Measurements from ENCODE around the gene FKBP2.

FKBP2 gene

GRCh38 chr11:64265176-64266160 lies 24.6 kb downstream of the FKBP2 start:
- no peak for DNase-seq

DNA sequence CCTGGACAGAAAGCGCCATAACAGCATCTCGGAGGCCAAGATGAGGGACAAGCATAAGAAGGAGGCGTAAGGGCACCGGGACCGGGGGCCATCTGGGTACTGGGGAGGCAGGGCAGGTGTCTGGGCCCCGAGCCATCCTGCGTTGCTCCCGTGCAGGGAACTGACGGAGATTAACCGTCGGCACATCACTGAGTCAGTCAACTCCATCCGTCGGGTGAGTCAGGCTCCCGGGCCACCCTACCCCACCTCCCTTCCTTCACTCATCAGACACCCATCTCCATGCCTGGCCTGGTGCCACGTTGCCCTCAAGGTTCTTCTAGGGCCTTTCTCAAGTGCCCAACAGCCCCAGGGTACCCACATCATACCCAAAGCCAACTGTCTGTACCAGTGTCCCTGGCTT lies 25.4 kb downstream of the FKBP2 start:
- DNase-seq = no peak

DNA sequence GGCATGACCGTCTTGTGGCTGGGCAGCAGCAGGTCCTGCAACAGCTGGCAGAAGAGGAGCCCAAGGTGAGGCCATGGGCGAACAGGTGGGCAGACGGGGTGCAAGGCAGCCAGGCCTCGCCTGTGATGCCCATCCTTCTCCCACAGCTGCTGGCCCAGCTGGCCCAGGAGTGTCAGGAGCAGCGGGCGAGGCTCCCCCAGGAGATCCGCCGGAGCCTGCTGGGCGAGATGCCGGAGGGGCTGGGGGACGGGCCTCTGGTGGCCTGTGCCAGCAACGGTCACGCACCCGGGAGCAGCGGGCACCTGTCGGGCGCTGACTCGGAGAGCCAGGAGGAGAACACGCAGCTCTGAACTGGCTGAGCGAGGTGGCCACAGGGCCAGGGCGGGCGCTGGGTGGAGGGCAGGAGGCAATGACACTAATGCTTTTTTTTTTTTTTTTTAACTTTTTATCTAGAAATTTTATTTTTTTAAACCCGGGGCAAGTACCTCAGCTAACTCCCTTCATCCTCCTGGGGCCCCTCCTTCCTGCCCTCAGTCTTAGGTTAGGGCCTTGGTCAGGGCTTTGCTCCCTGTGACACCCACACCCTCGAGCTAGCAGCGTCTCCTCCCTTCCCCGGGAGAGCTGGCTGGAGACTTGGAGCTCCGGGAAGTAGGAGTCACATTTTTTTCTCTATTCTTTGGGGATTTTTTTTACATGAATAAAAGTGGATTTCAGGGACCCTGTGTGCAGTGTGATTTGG lies 26.5 kb downstream of the FKBP2 start:
- no peak for DNase-seq

- no peak for DNase-seq
These were observed 27.4 kb downstream of the FKBP2 start for GRCh38 chr11:64268025-64268892.

GRCh38 chr11:64268893-64269539 lies 28.1 kb downstream of the FKBP2 start:
- peak; percentile 69 for DNase-seq

GRCh38 chr11:64269540-64270220 lies 28.8 kb downstream of the FKBP2 start:
- DNase-seq = peak; percentile 100

DNA sequence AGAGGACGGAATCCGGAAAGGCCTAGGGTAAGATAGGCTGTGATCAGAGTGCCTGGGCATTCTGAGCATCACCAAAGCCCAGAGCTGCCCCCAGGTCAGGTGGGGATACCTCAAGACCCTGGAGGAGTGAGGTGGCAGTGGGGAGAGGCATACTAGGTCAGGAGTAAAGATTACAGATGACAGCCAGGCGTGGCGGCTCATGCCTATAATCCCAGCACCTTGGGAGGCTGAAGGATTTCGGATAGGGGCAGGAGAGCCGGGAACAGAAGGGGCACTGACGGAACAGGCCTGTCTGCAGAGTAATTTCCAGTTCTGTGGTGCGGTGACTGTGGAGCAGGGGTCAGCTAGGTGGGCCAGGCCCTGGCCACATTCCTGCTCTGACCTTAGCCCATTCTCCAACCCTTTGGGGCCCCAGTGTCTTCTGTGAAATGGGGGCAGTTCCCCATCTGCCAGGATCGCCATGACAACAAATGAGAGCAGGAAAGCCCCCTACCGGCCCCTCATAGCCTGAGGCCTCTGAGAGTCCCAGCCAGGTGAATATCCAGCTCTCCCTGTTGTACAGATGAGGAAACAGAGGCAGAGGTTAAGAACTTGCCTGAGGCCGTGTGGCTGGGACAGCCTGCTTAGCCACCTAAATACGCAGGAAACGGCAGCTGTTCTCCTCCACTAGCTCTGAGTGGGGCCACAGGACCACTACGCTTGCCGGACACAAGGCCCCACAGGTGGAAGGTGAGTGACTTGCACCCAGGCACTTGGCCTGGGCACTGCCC lies 34.3 kb downstream of the FKBP2 start:
- no peak for DNase-seq

DNA sequence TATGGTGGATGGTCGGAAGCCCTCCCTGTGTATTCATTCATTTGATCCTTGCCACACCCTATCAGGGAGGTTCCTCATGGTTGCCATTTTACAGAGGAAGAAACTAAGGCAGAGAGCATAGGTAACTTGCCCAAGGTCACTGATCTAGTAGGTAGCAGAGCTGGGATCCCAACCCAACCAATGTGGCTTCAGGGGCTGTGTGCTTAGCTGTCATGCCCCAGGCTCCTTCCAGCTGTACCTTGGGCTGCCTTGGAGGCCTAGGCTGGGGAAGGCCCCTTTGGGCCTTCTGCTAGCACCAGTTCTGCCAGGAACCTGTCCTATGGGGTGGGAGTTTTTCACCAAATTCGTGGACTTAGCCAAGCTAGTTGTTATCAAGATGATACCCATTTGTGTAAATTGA lies 34.9 kb downstream of the FKBP2 start:
- no peak for DNase-seq

DNA sequence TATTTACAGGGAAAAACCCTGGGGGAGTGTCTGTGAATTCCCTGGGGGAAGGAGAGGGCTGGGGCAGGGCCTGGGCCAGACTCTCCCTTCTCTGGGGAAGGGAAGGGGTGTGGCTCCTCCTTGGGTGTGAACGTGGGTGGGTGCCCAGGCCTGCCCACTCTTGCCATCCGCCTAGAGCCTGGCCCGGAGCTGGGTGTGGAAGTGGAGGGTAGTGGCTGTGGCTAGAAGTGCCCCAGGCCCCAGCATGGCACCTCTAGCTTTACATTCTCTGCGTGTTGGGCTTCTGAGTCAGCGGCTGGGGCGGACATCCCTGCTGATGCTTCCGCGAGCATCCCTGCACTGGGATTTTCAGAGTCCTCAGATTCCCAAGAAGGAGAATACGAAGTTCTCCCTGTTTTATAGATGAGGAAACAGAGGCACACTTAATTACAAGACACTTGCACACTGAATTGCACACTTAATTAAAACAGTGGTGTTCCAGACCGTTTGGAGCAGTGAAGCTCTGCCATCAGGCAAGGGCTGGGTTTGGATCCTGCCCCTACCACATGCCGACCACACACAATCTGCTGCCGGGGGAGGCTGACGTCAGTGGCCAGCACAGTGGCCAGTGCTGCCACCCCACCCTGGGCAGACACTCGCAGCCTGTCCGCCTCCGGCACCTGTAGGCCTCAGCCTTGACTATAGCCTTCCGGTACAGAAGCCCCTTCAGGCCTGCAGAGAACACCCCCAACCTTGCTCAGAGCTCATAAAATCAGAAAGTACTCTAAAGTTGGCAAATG lies 35.9 kb downstream of the FKBP2 start:
- DNase-seq = no peak

DNA sequence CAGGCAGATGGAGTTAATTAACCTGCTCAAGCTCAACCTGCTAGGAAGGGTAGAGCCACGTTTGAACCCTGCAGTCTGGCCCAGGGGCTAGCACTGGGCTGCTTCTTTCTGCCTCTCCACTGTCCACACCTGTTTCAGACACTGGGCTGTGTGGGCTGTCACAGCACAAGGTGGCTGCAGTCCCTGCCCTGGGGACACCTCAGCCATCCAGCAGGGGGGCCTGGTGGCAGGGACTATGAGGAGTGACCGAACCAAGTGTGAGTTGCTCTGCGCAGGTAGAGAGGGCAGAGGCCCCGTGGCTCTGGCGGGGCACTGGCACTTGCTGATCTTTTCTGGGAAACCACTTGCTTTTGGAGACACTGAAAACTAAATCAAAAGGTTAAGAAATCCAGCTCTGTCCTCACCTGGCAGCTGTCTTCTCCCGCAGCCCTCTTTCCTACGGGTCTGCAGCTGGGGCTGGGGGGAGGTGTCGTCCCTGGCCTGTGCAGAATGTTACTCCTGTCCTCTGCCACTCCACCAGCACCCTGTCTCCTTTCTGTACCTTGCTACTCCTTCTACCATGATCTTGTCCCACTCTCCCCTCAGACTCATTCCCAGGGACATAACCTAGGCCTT lies 37.8 kb downstream of the FKBP2 start:
- DNase-seq = no peak

- no peak for DNase-seq
These were observed 41.3 kb downstream of the FKBP2 start for GRCh38 chr11:64281957-64282770.

- DNase-seq = no peak
These were observed 42.2 kb downstream of the FKBP2 start for GRCh38 chr11:64283092-64283491.

DNA sequence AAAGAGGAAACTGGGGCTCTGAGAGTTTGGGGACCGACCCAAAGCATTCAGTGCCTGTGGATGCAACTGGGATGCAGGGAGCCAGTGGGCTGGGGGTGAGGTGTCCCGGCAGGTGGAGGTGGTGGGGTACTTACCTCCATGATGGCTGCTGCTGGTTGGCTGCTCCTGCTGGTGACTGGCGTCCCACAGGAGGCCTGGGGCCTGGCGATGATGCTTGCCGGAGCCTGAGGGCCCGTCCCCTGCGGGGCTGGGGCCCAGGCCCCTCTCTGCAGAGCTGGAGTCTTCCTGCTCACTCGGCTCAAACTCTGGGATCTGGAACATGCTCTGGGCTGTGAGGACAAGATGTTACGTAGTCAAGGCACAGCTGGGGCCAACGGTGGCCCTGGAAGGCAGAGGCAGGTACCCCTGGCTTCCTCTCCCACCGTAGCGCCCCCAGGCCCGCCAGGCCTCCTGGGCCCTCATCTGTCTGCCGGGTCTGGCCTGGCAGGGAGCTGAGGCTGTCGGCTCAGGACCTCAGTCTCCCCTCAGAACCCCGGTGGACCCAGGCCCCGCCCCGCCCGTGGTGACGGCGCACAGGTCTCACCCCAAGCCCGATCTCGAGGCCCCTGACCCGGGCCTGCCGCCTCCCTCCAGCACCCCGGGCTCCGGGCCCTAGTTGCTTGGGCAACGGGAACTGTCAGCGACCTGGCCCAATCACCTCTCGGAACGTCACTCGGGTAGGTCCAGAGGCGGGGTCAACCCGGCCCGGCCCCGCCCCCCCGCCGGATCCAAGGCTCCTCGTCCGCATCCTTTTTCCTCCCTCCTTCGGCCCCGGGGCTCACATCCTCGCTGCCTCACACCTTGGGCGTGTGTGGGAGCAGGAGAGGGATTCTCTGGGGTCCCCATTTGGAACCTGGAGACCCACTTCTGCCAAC lies 43.4 kb downstream of the FKBP2 start, which contains the start of gene BAD:
TSS of gene BAD (minus strand) at position 618 of the 914 bp plus-strand sequence. CDS start at position 321, 297 bp downstream.
- peak; percentile 98 for DNase-seq

DNA sequence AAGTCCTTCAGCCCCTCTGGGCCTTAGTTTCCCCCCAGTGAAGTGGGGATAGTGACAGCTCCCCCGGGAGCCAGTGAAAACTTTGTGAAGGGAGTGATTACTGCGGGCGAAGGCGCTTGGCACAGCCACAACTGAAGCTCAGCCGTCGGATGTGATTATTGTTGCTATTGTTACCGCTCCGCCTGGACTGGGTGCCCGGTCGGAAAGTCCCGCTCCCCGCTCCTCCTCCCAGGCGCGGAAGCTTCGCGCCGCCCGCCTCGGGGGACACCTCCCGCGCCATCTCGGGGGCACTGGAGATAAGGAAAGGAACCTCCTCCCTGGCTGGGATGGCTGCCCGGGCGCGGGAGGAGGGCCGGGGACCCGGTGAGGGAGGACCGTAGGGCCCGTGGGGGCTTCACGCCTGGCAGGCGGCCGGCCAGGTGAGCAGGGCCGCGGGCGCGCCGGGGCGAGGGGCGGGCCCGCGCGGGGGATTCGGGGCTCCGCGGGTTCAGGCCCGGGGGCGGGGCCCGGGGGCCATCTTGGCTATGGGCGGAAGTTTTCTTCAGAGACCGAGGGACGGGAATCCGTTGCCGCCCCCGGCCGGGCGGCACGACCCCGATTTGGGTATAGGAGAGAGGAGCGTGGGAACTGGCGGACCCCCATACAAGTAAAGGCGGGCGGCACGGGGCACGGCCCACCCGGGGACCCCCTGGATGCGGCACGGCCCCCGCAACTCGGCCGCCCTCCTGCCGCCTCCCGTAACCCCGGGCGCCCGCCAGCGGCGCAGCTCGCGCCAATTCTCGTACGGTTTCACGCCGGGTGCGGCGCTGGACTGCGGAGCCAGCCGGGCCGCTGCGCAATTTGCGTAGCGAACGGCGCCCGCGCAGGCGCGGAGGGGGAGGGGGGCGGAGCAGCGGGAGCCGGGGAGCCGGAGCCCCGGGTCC lies 44.3 kb downstream of the FKBP2 start, which contains the start of gene GPR137:
TSS of gene GPR137 (plus strand) at position 887 of the 923 bp plus-strand sequence. CDS start 677 bp downstream, outside the sequence.
- peak; percentile 93 for DNase-seq

DNA sequence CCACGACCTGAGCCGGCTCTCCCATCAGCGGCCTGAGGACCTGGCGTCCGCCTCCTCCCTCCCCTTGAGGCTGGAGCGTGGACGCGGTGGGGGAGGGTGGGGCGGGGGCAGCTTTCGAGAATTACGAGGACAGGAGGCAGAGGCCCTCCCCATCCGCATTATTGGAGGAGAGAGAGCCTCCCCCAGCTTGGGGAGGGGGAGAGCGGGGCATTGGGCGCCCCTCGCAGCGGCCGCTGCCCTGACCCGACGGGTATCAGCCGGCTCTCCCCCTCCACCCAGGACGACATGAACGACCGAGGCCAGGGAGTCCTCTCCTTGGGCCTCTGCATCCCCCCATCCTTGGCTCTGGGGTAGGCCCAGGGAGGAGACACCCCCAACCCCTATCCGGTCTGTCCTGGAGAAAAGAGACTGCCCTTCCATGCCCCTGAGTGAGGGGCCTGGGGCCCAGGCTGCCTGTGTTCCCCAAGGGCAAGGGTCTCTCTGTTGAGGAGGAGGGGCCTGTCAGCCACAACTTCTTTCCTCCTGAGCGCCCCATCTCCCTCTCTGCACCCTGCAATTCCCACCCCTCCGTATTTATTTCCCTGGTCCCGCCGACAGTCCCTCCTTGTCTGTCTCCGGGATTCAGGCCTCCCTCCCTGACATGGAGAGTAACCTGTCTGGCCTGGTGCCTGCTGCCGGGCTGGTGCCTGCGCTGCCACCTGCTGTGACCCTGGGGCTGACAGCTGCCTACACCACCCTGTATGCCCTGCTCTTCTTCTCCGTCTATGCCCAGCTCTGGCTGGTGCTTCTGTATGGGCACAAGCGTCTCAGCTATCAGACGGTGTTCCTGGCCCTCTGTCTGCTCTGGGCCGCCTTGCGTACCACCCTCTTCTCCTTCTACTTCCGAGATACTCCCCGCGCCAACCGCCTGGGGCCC lies 45.2 kb downstream of the FKBP2 start:
- DNase-seq = peak; percentile 85
